Amniotic epithelial cell (primary cell): ENCODE results near the gene AQP12A.

Experiments used
- DNase-seq: peaks from one replicate; pipeline ENCODE4 v3.0.0-alpha.2; 2010; ENCODE audit warnings: low read depth

Gene AQP12A

GRCh38 chr2:240707043-240707756, 15.5 kb downstream of the AQP12A start:
- no peak for DNase-seq

- no peak for DNase-seq
These were observed 16.2 kb downstream of the AQP12A start for GRCh38 chr2:240707821-240708220.

DNA sequence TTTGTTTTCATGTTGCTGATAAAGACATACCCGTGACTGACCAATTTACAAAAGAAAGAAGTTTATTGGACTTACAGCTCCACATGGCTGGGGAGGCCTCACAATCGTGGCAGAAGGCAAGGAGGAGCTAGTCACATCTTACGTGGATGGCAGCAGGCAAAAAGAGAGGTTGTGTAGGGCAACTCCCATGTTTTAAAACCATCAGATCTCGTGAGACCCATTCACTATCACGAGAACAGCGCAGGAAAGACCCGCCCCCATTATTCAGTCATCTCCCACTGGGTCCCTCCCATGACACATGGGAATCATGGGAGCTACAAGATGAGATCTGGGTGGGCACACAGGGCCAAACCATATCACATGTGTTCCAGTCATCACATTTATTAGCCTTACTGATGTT, 16.8 kb downstream of the AQP12A start:
- DNase-seq, result no peak

GRCh38 chr2:240711296-240711695, 19.6 kb downstream of the AQP12A start:
- no peak for DNase-seq

DNA sequence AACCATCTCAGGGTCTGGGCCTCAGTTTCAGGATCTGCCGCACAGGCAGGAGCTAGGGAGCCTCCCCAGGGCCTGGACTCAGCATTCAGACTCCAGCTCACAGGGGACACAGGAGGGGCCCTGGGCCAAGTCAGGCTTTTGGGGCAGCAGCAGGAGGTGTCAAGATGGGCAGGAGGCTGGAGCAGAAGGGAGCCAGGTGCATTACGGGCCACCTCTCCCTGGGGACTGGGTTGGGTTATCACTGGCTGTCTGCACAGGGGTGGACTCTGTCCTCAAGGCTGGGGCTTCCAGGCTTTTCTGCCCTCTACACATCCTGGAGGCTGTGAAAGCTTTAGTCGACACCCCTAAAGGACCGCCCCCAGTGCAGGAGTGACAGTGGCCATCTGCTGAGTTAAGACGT, 20.0 kb downstream of the AQP12A start:
- no peak for DNase-seq

DNA sequence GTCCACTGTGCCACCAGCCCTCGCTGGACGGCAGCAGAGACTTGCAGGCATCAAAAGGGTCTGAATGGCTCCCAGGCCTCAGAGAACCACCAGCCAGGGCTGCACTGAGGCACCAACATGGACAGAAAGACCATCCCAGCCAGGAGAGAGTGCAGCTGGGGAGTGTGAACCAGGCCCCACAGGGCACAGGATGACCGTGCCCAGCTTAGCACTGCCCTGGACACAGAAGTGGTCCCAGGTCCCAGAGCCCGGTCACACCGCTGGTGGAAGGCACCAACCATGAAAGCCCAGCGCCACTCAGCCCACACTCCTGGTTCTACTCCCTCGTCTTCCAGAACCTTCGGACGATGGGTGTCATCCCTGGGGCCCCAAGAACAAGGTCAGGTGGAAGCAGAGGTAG, 20.5 kb downstream of the AQP12A start:
- DNase-seq, result no peak

GRCh38 chr2:240713071-240713927, 21.6 kb downstream of the AQP12A start:
- no peak for DNase-seq

DNA sequence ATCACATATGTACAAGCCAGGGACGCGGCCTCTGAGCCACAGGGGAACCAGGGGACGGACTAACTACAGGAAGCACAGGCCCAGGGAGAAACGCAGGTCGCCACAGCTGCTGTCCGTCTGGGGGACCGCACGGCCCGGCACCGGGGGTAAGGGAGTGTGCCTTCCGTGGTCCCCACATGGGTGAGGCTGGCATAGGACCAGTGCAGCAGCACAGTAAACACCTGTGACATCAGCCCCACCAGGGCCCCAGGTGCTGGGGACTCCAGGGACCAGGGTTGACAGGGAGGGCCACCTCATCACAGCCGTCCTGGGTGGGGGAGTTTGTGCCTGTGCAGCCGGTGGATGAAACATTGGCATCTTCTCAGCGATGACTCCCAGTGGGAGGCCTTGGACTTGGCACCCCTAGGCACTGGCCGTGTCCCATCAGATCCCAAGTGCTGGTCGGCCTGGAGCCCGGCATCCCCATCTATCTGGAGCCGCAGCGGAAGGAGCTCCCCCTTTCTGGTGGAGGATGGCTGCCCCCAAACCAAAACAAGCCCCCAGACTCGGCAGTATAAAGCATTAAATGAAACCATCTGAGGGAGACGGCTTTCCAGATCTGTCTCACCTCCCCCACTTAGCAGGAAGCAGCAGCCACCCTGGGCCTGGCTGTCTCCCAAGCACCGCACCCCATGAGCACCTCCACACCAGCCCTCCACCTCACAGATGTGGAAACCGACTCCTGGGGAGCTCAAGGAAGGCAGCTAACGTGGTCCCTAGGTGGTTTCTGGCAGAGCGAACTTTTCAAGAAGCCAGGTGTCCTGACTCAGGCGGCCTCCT, 22.5 kb downstream of the AQP12A start:
- no peak for DNase-seq

GRCh38 chr2:240714747-240715725, 23.4 kb downstream of the AQP12A start:
- no peak for DNase-seq

DNA sequence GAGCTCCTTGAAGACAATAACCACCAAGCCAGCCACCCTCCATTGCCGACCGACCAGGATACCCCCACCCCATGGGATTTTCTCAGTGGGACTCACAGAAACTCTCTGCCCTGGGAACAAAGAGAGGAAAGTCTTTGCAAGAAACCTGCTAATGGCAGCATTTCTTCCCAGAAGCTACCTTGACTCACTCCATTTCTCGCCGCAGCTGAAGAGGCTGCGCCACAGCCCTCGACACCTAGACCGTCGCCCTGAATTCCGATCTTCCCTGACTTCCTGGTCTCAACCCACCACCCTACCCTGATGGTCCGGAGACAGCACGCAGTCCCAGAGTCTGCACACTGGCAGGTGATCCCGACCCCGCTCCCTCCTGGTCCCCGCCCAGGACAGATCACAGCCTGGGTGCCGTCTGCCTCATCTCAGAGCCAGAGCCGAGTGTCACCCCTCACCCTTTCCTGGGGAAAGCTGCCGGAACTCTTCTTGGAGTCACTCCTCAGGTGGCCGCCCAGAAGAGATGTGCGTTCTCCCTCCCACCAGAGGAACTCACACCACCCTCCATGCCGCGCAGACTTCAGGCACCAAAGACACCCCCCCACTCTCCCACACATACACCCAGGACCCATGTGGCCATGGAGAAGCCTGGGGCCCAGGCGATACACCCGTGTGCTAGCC, 24.6 kb downstream of the AQP12A start:
- DNase-seq, result no peak

GRCh38 chr2:240717181-240717641, 25.5 kb downstream of the AQP12A start:
- no peak for DNase-seq

DNA sequence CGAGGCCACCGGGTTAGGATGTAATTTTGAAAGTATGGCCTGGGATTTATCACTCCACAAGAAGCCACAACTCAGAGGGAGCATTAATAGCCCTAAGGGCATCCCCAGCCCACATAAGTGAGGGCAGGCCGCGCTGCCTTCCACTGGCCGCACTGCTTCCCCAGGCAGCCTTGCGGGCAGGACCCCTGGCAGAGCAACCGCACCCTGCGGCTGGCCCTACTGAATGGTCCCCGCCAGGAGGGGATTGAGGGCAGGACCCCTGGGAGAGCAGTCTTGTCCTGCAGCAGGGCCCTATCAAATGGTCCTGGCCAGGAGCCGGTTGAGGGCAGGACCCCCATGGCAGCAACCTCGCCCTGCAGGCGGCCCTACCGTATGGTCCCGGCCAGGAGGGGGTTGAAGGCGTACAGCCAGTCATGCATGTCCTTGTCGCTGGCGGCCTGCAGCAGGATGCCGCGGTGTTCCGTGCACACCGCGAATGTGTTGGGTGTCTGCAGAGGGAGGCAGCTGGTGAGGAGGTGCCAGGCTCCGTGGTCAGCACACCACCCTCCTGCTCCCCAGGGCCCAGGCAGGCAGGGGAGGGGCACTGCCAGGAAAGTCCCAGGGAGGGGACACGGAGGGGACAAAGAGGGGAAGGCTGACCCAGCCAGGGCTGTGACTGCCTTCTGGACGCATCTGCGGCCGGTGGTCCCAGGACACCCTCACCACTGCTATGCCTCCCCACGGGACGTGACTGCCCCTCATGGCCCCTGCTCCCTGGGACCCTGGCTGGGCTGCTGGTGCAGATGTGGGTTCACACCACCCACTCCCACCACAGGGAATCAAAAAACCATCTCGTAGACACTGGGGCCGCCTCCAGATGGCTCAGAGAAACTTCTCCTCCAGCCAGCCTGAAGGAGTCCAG, 26.3 kb downstream of the AQP12A start:
- no peak for DNase-seq

GRCh38 chr2:240718896-240719490, 27.3 kb downstream of the AQP12A start:
- DNase-seq, result no peak

DNA sequence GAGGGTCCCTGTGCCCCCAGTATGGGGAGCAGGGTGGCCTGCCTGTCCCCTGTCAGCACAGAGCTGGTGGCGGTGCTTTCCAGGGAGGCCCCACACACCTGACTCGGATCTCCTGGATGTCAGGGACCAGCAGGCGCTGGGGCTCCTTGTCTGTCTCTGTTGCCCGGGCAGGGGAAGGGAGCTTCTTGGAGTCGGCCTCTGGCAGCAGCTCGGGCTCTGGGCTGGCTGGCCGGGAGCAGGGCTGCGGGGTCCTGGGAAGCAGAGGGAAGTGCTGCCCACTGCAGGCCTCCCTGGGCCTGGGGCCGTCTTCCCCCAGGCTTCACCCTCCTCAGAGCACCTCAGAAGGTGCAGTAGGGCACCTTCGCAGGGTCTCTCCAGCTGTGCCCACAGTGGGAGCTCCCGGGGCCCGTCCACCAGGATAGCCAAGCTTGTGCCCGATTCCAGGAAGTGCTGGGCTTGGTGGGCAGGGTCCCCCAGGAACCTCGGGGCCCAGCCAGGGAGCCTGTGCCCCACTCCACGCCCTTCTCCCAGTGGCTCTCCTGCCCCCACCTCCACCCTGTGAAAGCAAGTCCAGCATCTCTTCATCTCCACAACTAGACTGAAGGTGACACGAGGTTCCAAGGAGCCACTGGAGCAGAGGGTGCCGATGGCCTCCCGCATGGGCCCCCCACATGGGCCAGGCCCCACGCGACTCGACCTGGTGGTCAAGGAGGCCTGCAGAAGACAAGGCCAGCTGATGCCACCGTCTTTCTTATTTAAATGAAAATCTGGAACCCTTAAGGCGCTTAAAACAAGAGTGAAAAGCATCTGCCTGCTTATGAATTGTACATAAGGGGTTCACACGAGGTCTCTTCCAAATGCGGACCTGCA, 28.2 kb downstream of the AQP12A start:
- DNase-seq, result no peak

DNA sequence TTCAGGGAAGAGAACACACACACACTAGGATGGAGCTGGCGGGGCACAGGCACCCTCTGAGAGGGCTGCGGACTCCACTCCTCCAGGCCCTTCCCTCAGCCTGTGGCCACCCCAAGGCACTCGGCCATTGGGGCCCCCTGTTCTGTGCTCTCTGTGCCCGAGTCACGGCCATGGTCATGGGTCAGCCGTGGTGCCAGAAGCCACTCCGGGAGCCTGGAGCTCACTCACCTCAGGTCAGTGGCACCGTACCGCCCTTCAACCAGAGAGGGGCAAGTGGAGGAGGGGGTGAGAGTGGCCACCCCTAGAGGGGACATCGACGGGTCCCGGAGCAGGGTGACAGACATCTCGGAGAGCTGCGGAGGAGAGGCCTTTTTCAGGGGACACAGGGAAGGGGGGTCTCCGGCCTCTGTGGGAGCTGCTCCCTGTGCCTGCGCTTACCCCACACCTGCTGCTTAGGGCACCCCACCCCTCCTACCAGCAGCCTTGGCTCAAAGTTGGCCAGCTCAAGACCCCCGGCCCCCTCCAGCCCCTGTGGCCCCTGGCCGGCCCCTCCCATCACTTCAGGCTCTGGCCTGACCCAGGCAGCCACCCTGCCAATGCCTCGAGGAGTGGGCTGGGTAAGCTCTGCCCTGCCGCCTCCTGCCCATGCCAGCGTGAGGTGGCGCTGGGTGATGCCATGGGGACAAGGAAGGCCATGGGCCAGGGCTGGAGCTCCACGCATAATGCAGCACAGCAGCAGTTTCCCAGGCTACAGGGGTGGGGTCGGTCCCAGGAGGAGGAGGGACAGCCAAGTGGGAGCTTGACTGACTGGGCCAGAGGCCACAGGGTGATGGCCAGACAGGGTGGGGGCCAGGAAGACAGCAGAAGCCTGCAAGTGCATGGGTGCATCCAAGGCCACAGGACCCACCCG, 29.3 kb downstream of the AQP12A start:
- no peak for DNase-seq

DNA sequence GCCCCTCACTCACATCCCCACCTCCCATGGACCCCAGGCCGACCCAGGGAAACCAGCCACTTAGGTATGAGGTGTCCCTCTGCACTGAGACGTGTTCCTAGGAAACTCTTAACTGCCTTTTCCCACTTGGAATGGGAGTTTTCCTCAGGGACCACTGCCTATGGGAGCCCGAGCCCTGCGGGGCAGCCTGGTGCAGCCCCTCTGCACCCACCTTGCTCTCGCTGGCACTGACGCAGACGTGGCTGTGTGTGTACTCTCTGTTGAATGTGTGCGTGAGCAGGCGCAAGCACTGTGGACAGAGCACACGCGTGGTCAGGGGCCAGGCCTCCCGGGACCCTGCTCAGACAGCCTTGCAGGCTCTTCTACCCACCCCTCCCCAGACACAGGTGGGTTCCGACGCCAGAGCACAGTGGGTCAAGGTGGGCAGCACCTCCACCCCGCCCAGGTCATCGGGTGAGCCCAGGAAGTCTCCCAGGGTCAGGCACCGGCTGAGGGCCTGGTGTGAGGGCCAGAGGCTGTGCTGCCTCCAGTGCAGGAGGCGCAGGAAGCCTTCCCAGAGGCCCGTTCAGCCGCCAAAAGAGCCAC, 30.0 kb downstream of the AQP12A start:
- no peak for DNase-seq

- no peak for DNase-seq
These were observed 30.7 kb downstream of the AQP12A start for GRCh38 chr2:240722376-240722775.
